Mesenchymal stem cell (in vitro differentiated cells and primary cell): Measurements from ENCODE around the gene PANK2.
"Not testable (repeated sequence)": the region's sequence is repeated elsewhere in the genome, so short reads cannot be mapped to it uniquely, and the experiment has no call there.

ENCODE experiments used
- DNase-seq: peaks from one replicate; pipeline ENCODE4 v3.0.0-alpha.2; 2013
- H2AFZ ChIP-seq: one replicate; pipeline ENCODE4 v1.6.1; 2013; ENCODE audit warnings: low read depth, mild to moderate bottlenecking, control low read depth, inconsistent platforms, low read length, moderate library complexity
- H2AK5ac ChIP-seq: 2 replicates; pipeline ENCODE4 v1.6.1; 2013; ENCODE audit warnings: low read length, moderate library complexity, mild to moderate bottlenecking, inconsistent platforms; ENCODE audit not compliant: severe bottlenecking
- H2BK120ac ChIP-seq: one replicate; pipeline ENCODE4 v1.6.1; 2013; ENCODE audit warnings: low read depth, mild to moderate bottlenecking, inconsistent platforms, low read length, moderate library complexity
- H2BK12ac ChIP-seq, 2 experiments: one replicate each; pipeline ENCODE4 v1.6.1; 2013; ENCODE audit warnings: inconsistent platforms in 2 of 2, low read length in 2 of 2, mild to moderate bottlenecking in 2 of 2, moderate library complexity in 2 of 2, control low read depth in 1 of 2
- H2BK15ac ChIP-seq: one replicate; pipeline ENCODE4 v1.6.1; 2013; ENCODE audit warnings: mild to moderate bottlenecking, low read depth, inconsistent platforms; ENCODE audit not compliant: poor library complexity, severe bottlenecking
- H2BK5ac ChIP-seq: 2 replicates; pipeline ENCODE4 v1.6.1; 2013; ENCODE audit warnings: low read depth, mild to moderate bottlenecking, low read length, control low read depth, inconsistent platforms; ENCODE audit not compliant: poor library complexity, severe bottlenecking
- H3K14ac ChIP-seq, 2 experiments: one replicate each; pipeline ENCODE4 v1.6.1; 2013; ENCODE audit warnings: inconsistent platforms in 2 of 2, low read length in 2 of 2, control low read depth in 1 of 2, mild to moderate bottlenecking in 1 of 2, moderate library complexity in 1 of 2
- H3K18ac ChIP-seq, 2 experiments: one replicate each; pipeline ENCODE4 v1.6.1; 2013; ENCODE audit warnings: inconsistent platforms in 2 of 2, low read length in 2 of 2, control low read depth in 1 of 2, low read depth in 1 of 2, mild to moderate bottlenecking in 1 of 2
- H3K23ac ChIP-seq, 2 experiments: one replicate each; pipeline ENCODE4 v1.6.1; 2013; ENCODE audit warnings: inconsistent platforms in 2 of 2, low read length in 2 of 2, mild to moderate bottlenecking in 2 of 2, moderate library complexity in 2 of 2, control low read depth in 1 of 2
- H3K27ac ChIP-seq: 2 replicates; pipeline ENCODE4 v1.5.1; 2013; ENCODE audit warnings: mild to moderate bottlenecking, moderate library complexity, low read length, control low read depth, inconsistent platforms; ENCODE audit not compliant: poor library complexity, severe bottlenecking
- H3K27me3 ChIP-seq, 2 experiments: 2 replicates each; pipeline versions ENCODE4 v1.6.1 to v1.7.0; 2013; ENCODE audit warnings: low read length in 2 of 2, mild to moderate bottlenecking in 2 of 2, moderate library complexity in 2 of 2, control low read depth in 1 of 2, inconsistent platforms in 1 of 2; ENCODE audit not compliant: control insufficient read depth in 1 of 2, insufficient read depth in 1 of 2
- H3K36me3 ChIP-seq, 2 experiments: 2 replicates each; pipeline versions ENCODE4 v1.6.1 to v1.7.0; 2013; ENCODE audit warnings: low read length in 2 of 2, control low read depth in 1 of 2, inconsistent platforms in 1 of 2, low read depth in 1 of 2, mild to moderate bottlenecking in 1 of 2; ENCODE audit not compliant: insufficient read depth in 2 of 2, control insufficient read depth in 1 of 2
- H3K4ac ChIP-seq, 2 experiments: one replicate each; pipeline ENCODE4 v1.6.1; 2013; ENCODE audit warnings: inconsistent platforms in 2 of 2, low read length in 2 of 2, mild to moderate bottlenecking in 2 of 2, moderate library complexity in 2 of 2, control low read depth in 1 of 2, low read depth in 1 of 2
- H3K4me1 ChIP-seq: 2 replicates; pipeline ENCODE4 v1.6.1; 2013; ENCODE audit warnings: low read depth, low read length, control low read depth; ENCODE audit not compliant: control insufficient read depth, insufficient read depth
- H3K4me2 ChIP-seq: 2 replicates; pipeline ENCODE4 v1.6.1; 2013; ENCODE audit warnings: low read length, mild to moderate bottlenecking, inconsistent platforms; ENCODE audit not compliant: poor library complexity, severe bottlenecking
- H3K4me3 ChIP-seq, 2 experiments: 2 replicates each; pipeline versions ENCODE4 v1.5.1 to v1.7.0; 2013; ENCODE audit warnings: low read length in 2 of 2, mild to moderate bottlenecking in 2 of 2, control low read depth in 1 of 2, low read depth in 1 of 2; ENCODE audit not compliant: insufficient read depth in 1 of 2
- H3K79me1 ChIP-seq: replicated peaks from 2 replicates; pipeline ENCODE4 v1.6.1; 2013; ENCODE audit warnings: mild to moderate bottlenecking, control low read depth, low read length, inconsistent platforms; ENCODE audit not compliant: poor library complexity, severe bottlenecking
- H3K9ac ChIP-seq: 2 replicates; pipeline ENCODE4 v1.7.0; 2013; ENCODE audit warnings: mild to moderate bottlenecking, low read length, moderate library complexity
- H3K9me3 ChIP-seq: 2 replicates; pipeline ENCODE4 v1.7.0; 2013; ENCODE audit warnings: mild to moderate bottlenecking, low read length; ENCODE audit not compliant: control insufficient read depth
- H4K8ac ChIP-seq: one replicate; pipeline ENCODE4 v1.6.1; 2013; ENCODE audit warnings: inconsistent platforms, mild to moderate bottlenecking, low read length, moderate library complexity
- H4K91ac ChIP-seq: one replicate; pipeline ENCODE4 v1.6.1; 2013; ENCODE audit warnings: mild to moderate bottlenecking, low read length, inconsistent platforms
- WGBS: methylation state at CpG from one replicate; pipeline ENCODE4 v1.1.7; 2013; ENCODE audit warnings: mixed read lengths; 5-methylcytosine and 5-hydroxymethylcytosine counted together

PANK2 gene

DNA sequence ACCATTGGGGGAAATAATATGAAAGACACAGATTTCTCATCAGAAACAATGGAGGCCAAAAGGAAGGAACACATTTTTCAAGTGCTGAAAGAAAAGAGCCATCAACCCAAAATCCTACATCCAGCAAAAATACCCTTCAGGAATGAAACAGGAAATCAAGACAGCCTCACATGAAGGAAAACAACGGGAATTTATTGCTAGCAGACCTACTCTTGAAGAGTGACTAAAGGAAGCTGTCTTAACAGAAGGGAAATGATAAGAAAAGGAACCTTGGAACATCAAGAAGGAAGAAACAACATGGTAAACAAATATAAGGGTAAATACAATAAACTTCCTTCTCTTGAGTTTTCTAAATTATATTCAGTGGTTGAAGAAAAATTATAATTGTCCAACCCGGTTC, 82.0 kb downstream of the PANK2 start:
- no peak overlapping the region for H4K8ac ChIP-seq
- H3K36me3 ChIP-seq = peaks cover 7 to 42% of the 10 kb centered on the region in 2 experiments
- H3K4me1 ChIP-seq = no peaks in the 10 kb centered on the region
- no peak overlapping the region for H3K9ac ChIP-seq
- H2AK5ac ChIP-seq = no peak overlapping the region
- no peak overlapping the region for H2BK15ac ChIP-seq
- no peak overlapping the region for H3K4me3 ChIP-seq
- WGBS = 29% methylated on average over 1 of the region's 2 CpGs
- H3K4me2 ChIP-seq = no peak overlapping the region
- no peak overlapping the region for H3K27ac ChIP-seq
- DNase-seq = no peak
- no peak overlapping the region for H2BK120ac ChIP-seq
- no peaks in the 10 kb centered on the region for H3K9me3 ChIP-seq
- no peak overlapping the region for H4K91ac ChIP-seq
- no peak overlapping the region for H2BK12ac ChIP-seq
- H2AFZ ChIP-seq = no peak overlapping the region
- no peak overlapping the region for H3K4ac ChIP-seq
- H3K18ac ChIP-seq = no peak overlapping the region
- H2BK5ac ChIP-seq = no peak overlapping the region
- no peak overlapping the region for H3K14ac ChIP-seq
- H3K23ac ChIP-seq = no peak overlapping the region
- peaks cover 14% of the 10 kb centered on the region for H3K79me1 ChIP-seq
- no peaks in the 10 kb centered on the region for H3K27me3 ChIP-seq

DNA sequence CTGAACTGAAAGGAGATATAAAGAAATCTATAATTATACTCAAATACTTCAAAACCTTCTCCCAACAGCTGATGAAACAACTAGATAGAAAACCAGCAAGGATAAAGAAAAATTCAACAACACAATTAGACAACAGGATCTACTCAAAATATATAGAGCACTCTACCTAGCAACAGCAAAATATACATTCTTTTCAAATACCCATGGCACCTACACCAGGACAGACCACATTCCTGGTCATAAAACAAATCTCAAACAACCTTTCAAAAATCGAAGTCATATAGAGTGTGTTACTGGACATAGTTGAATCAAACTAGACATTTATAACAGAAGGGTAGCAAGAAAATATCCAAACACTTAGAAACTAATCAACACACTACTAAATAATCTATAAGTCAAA, 83.0 kb downstream of the PANK2 start:
- no peak overlapping the region for H3K9ac ChIP-seq
- H3K4me3 ChIP-seq = no peak overlapping the region
- no peaks in the 10 kb centered on the region for H3K4me1 ChIP-seq
- no peak overlapping the region for H3K27ac ChIP-seq
- no peaks in the 10 kb centered on the region for H3K9me3 ChIP-seq
- H3K23ac ChIP-seq = no peak overlapping the region
- H3K4me2 ChIP-seq = no peak overlapping the region
- no peak overlapping the region for H2AK5ac ChIP-seq
- no peak overlapping the region for H2AFZ ChIP-seq
- H3K79me1 ChIP-seq = peaks cover 12% of the 10 kb centered on the region
- no peak overlapping the region for H3K18ac ChIP-seq
- WGBS = no CpG with 5 or more reads among the region's 1 CpG
- no peak overlapping the region for H2BK15ac ChIP-seq
- no peak overlapping the region for H2BK12ac ChIP-seq
- no peak overlapping the region for H2BK5ac ChIP-seq
- no peaks in the 10 kb centered on the region for H3K27me3 ChIP-seq
- peaks cover 3 to 38% of the 10 kb centered on the region in 2 experiments for H3K36me3 ChIP-seq
- no peak overlapping the region for H3K4ac ChIP-seq
- H4K8ac ChIP-seq = no peak overlapping the region
- H4K91ac ChIP-seq = no peak overlapping the region
- no peak for DNase-seq
- no peak overlapping the region for H3K14ac ChIP-seq
- H2BK120ac ChIP-seq = no peak overlapping the region

GRCh38 chr20:3972631-3973030, 83.4 kb downstream of the PANK2 start:
- WGBS = 97% methylated on average over 19 of the region's 20 CpGs
- not testable (repeated sequence) for H2BK5ac ChIP-seq, H3K79me1 ChIP-seq, H2BK120ac ChIP-seq, H2BK15ac ChIP-seq, H3K14ac ChIP-seq, H2BK12ac ChIP-seq, H3K4me3 ChIP-seq, H3K9me3 ChIP-seq, H2AK5ac ChIP-seq, H4K91ac ChIP-seq, H3K4me2 ChIP-seq, H3K9ac ChIP-seq, DNase-seq, H3K27me3 ChIP-seq, H3K18ac ChIP-seq, H3K27ac ChIP-seq, H3K23ac ChIP-seq, H2AFZ ChIP-seq, H3K4me1 ChIP-seq, H4K8ac ChIP-seq, H3K4ac ChIP-seq
- peaks cover 3 to 34% of the 10 kb centered on the region in 2 experiments for H3K36me3 ChIP-seq

GRCh38 chr20:3973705-3974104, 84.5 kb downstream of the PANK2 start:
- no peak overlapping the region for H2AFZ ChIP-seq
- H4K91ac ChIP-seq = no peak overlapping the region
- no peak overlapping the region for H3K9ac ChIP-seq
- 100% methylated on average over 1 of the region's 2 CpGs for WGBS
- peaks cover 5% of the 10 kb centered on the region for H3K79me1 ChIP-seq
- no peak overlapping the region for H4K8ac ChIP-seq
- H2AK5ac ChIP-seq = no peak overlapping the region
- no peaks in the 10 kb centered on the region for H3K4me1 ChIP-seq
- H2BK12ac ChIP-seq = no peak overlapping the region
- no peak overlapping the region for H3K27ac ChIP-seq
- no peak overlapping the region for H2BK5ac ChIP-seq
- H3K14ac ChIP-seq = no peak overlapping the region
- no peak overlapping the region for H3K4ac ChIP-seq
- no peak overlapping the region for H2BK120ac ChIP-seq
- H3K9me3 ChIP-seq = no peaks in the 10 kb centered on the region
- H3K4me2 ChIP-seq = no peak overlapping the region
- peaks cover 0 to 36% of the 10 kb centered on the region in 2 experiments for H3K36me3 ChIP-seq
- no peaks in the 10 kb centered on the region for H3K27me3 ChIP-seq
- no peak overlapping the region for H3K18ac ChIP-seq
- H2BK15ac ChIP-seq = no peak overlapping the region
- DNase-seq = no peak
- no peak overlapping the region for H3K4me3 ChIP-seq
- no peak overlapping the region for H3K23ac ChIP-seq
